Heart left ventricle (tissue), 16 donors: ENCODE measurements around the gene OR8K3. TPM values are rescaled to one million over a fixed set of nuclear protein-coding genes. Genes with fewer than 3 reads are reported as not detected.

Source experiments
- ATAC-seq, 4 donors: fragments of 200-7000 bp; cut with Tn5 transposase; one replicate each; pipeline ENCODE4 v1.9.1; 2020 to 2022; ENCODE audit warnings: moderate library complexity in 4 of 4, mild to moderate bottlenecking in 3 of 4, moderate number of reproducible peaks in 1 of 4
- DNase-seq, 5 donors: peaks; one replicate each; pipeline ENCODE4 v3.0.0-alpha.2; 2020
- H3K27ac ChIP-seq, 12 donors: fragments of 200-600 bp; sonication (generic) in 4 of 12; one replicate each; pipeline versions ENCODE4 v1.5.0 to v1.8.0; 2016 to 2022; ENCODE audit warnings: mild to moderate bottlenecking in 2 of 12
- H3K27me3 ChIP-seq, 9 donors: fragments of 200-600 bp; sonication (generic) in 2 of 9; one replicate each; pipeline versions ENCODE4 v1.5.1 to v1.8.0; 2016 to 2022; ENCODE audit warnings: mild to moderate bottlenecking in 3 of 9
- H3K36me3 ChIP-seq, 9 donors: fragments of 200-600 bp; sonication (generic) in 2 of 9; one replicate each; pipeline versions ENCODE4 v1.5.0 to v1.8.0; 2018 to 2022; ENCODE audit warnings: mild to moderate bottlenecking in 2 of 9
- H3K4me1 ChIP-seq, 12 donors: fragments of 200-600 bp; sonication (generic) in 4 of 12; one replicate each; pipeline versions ENCODE4 v1.5.0 to v1.8.0; 2016 to 2022; ENCODE audit warnings: mild to moderate bottlenecking in 3 of 12
- H3K4me3 ChIP-seq, 12 donors: fragments of 200-600 bp; sonication (generic) in 4 of 12; one replicate each; pipeline versions ENCODE4 v1.5.0 to v1.8.0; 2017 to 2022; ENCODE audit warnings: mild to moderate bottlenecking in 9 of 12, moderate library complexity in 4 of 12
- H3K9me3 ChIP-seq, 12 donors: fragments of 200-600 bp; sonication (generic) in 4 of 12; one replicate each; pipeline versions ENCODE4 v1.5.0 to v1.8.0; 2016 to 2022; ENCODE audit warnings: mild to moderate bottlenecking in 1 of 12
- POLR2A ChIP-seq, 2 donors: fragments of 450-650 bp; IDR thresholded peaks; one replicate each; pipeline ENCODE4 v1.6.1; 2017; ENCODE audit warnings: antibody characterized with exemption in 2 of 2, mild to moderate bottlenecking in 2 of 2, moderate library complexity in 2 of 2
- WGBS, 4 donors: extraction: QIAGEN DNeasy Blood & Tissue Kit in 2 of 4; methylation state at CpG; one replicate each; pipeline versions ENCODE4 v1.1.5 to v1.1.7; 2013 to 2018; 5-methylcytosine and 5-hydroxymethylcytosine counted together
- intact Hi-C, 10 donors: fragments of 100-400 bp; cut with DNase I; formaldehyde crosslinking; loops; one replicate each; pipeline versions ENCODE4 v1.11.1 to v1.14.2; 2022
- long read RNA-seq, 3 donors: library from polyadenylated mRNA; unstranded; transcript quantifications; one replicate each; pipeline ENCODE4 v2.0.0, GENCODE V29; 2020 to 2021
- polyA plus RNA-seq, 2 donors: library from polyadenylated mRNA; stranded (reverse); fragments of 200-250 nt; gene quantifications; one replicate each; pipeline ENCODE4 v1.2.3, GENCODE V29; 2013
- total RNA-seq, 9 donors: library from RNA; depleted of rRNA in 2 of 9; stranded (reverse); fragments of >200 nt in 2 of 9; fragmentation: NEBNext Ultra II Directional in 3 of 9; extraction: Animal tissue kit (Norgen Biotek cat#: 25700) in 3 of 9; gene quantifications; one replicate each; pipeline versions ENCODE4 v1.1.0 to v1.2.4, GENCODE V29; 2016 to 2023
- TF ChIP-seq, protein P1 (sequence below), 12 donors: fragments of 200-600 bp; sonication (generic) in 4 of 12; IDR thresholded peaks; one replicate each; pipeline versions ENCODE4 v1.5.0 to v1.8.0; 2018 to 2022; ENCODE audit warnings: antibody characterized with exemption in 12 of 12, mild to moderate bottlenecking in 5 of 12
- donor health status: ischemic (EF 13 %, LVEDD 7.1; RV severe dilation, severe dysfunction).
- donor health status: healthy with polysubstance abuse.
- donor health status: DM: no; HTN: yes; CAD: no.
- donor health status: DM: no; HTN: no; CAD: no.
- donor health status: ischemic (EF 25% LVEDD 6.9; RV normal size, moderate dysfunction).
- donor health status: ischemic (EF 25% LVEDD 5.7; RV mildly dilated, moderate dysfunction).
- donor health status: healthy.
- donor health status: DM: yes; HTN: yes; CAD: no.
- donor health status: ischemic (EF 35%, LVEDD 5.7; RV mildly dilated, moderate dysfunction).
- donor health status: nonischemic (EF 11% LVEDD 7.7; RV severe dilation, severe dysfunction).
- donor health status: DM: yes; HTN: yes; CAD: no.
- donor health status: PGD.
- donor health status: ischemic (EF 29% LVEDD 5.4; RV normal size, mild dysfunction).
- donor health status: nonischemic (EF 23%, LVEDD 6.1; RV moderate dilation, normal function).

Gene OR8K3
- not detected for total RNA-seq
- polyA plus RNA-seq: not detected
- long read RNA-seq, donor 1: 0 reads
- long read RNA-seq, donor 2: 0 reads
- long read RNA-seq, donor 3: 0 reads

DNA sequence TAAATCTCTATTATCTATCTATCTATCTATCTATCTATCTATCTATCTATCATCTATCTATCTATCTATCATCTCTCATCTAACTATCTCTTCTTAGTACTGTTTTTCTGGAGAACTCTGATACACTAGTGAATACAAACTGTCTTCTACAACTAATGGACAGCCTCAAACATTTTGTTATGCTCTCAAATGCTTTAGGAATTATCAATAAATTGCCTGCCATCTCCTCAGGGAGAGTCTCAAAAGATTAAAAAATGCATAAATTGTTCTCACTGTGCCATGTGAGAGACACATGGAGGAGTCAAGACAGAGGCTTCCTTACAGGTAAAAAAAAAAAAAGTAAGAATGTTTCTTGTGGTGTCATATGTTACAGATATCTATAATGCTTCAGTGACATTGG is at the start of gene OR8K3:
Gene OR8K3, plus strand, starts transcription at position 301 of the 400 bp plus-strand sequence. CDS start 3,163 bp downstream, outside the sequence.
- H3K4me1 ChIP-seq: no peaks in the 10 kb centered on the region
- DNase-seq (no peak), ATAC-seq (no peak)
- H3K27ac ChIP-seq: no peak within 1 kb of the TSS
- TF ChIP-seq, protein P1, sequence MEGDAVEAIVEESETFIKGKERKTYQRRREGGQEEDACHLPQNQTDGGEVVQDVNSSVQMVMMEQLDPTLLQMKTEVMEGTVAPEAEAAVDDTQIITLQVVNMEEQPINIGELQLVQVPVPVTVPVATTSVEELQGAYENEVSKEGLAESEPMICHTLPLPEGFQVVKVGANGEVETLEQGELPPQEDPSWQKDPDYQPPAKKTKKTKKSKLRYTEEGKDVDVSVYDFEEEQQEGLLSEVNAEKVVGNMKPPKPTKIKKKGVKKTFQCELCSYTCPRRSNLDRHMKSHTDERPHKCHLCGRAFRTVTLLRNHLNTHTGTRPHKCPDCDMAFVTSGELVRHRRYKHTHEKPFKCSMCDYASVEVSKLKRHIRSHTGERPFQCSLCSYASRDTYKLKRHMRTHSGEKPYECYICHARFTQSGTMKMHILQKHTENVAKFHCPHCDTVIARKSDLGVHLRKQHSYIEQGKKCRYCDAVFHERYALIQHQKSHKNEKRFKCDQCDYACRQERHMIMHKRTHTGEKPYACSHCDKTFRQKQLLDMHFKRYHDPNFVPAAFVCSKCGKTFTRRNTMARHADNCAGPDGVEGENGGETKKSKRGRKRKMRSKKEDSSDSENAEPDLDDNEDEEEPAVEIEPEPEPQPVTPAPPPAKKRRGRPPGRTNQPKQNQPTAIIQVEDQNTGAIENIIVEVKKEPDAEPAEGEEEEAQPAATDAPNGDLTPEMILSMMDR (IDR thresholded peaks at IDR 0.05): no peak
- no peak for TF ChIP-seq POLR2A (IDR thresholded peaks at IDR 0.05)
- no peaks in the 10 kb centered on the region for H3K9me3 ChIP-seq
- H3K27me3 ChIP-seq: no peaks in the 10 kb centered on the region
- intact Hi-C loops: no loop called here
- H3K4me3 ChIP-seq: no peak within 1 kb of the TSS
- no peaks in the 10 kb centered on the region for H3K36me3 ChIP-seq

DNA sequence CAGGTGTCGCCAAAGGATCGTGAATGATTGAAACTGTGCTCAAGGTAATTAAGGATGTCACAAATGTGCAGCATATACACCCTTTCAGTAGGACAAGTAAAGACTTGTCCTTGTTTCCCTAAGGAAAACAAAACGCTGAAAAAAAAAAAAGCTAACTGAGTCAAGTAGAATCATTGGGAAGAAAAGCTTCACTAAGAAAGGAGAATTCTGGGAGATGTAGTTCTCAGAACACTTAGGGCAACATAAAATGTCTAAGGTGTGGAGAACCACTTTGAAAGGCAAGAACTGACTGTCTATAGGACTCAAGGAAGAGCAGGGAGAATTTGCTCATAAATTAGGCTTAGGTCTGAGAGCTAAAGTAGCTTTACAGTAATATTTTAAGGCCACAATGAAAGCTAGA is 43.9 kb upstream of the OR8K3 start:
- Histone ChIP-seq H3K36me3 (no peaks in the 10 kb centered on the region), H3K27ac (no peak overlapping the region), H3K4me1 (no peaks in the 10 kb centered on the region), H3K9me3 (peaks cover 0 to 19% (median 0%) of the 10 kb centered on the region in 12 donors), H3K27me3 (no peaks in the 10 kb centered on the region), H3K4me3 (no peak overlapping the region)
- ATAC-seq: no peak
- intact Hi-C loops: no loop called here
- no peak for DNase-seq
- TF ChIP-seq, protein P1 (IDR thresholded peaks at IDR 0.05): no peak
- no peak for TF ChIP-seq POLR2A (IDR thresholded peaks at IDR 0.05)
- WGBS, 4 donors: 61 to 66% (median 66%) methylated on average over 3 of the region's 3 CpGs

DNA sequence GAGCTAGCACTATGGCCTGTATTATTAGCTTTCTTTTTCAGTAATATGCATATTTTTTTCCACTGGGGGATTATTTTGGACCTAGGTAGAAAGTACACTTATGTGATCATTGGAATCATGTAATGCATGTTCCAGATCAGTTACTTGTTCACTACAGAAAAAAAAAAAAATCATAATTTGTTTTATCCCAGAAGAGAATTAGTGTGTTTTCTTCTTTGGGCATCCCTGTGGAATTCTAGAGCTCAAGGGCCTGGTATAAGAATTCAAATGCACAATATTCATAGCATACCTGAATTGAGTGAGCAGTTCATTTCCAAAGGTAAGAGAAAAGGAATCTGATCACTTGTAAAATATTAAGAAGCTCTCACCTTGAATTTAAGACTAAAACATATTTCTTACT is 41.1 kb upstream of the OR8K3 start, which contains the start of gene OR5T1:
Gene OR5T1, plus strand, starts transcription at position 301 of the 400 bp plus-strand sequence. CDS start 1,485 bp downstream, outside the sequence.
- no peak for TF ChIP-seq POLR2A (IDR thresholded peaks at IDR 0.05)
- TF ChIP-seq, protein P1 (IDR thresholded peaks at IDR 0.05): no peak
- Histone ChIP-seq H3K4me3 (no peak within 1 kb of the TSS), H3K27ac (no peak within 1 kb of the TSS), H3K4me1 (no peaks in the 10 kb centered on the region), H3K27me3 (no peaks in the 10 kb centered on the region), H3K36me3 (no peaks in the 10 kb centered on the region), H3K9me3 (peaks cover 0 to 7% (median 0%) of the 10 kb centered on the region in 12 donors)
- intact Hi-C loops: no loop called here
- no peak for DNase-seq
- ATAC-seq: no peak

DNA sequence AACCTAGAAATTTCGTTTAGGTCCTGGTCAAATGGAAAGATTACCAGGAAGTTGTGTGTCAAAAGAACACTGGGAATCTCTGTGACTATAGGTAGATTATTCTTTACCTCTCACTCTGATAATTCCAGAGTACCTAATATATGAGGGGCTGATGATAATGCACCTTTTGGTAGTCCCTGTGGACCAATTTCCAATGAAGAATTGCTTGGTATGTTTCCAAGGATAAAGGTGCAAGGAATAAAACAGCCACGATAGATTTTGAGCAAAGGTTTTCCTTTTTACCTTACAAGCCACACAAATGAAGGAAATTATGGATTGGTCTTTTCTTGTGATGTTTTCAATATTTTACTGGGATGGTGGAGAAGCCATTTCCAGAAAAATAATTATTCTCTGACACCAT is 22.8 kb upstream of the OR8K3 start, which contains the start of gene OR8H1:
Gene OR8H1, minus strand, starts transcription at position 101 of the 400 bp plus-strand sequence. CDS start 1,192 bp downstream, outside the sequence.
- 55 to 61% (median 58%) methylated on average over 2 of the region's 2 CpGs for WGBS, 4 donors

More for the DNA sequence above, 22.8 kb upstream of the OR8K3 start, which contains the start of gene OR8H1:
- DNase-seq (no peak), ATAC-seq (no peak)
- H3K27ac ChIP-seq: no peak within 1 kb of the TSS
- H3K27me3 ChIP-seq: no peaks in the 10 kb centered on the region
- intact Hi-C loops: no loop called here
- H3K4me3 ChIP-seq: no peak within 1 kb of the TSS
- no peak for TF ChIP-seq POLR2A (IDR thresholded peaks at IDR 0.05)
- TF ChIP-seq, protein P1 (IDR thresholded peaks at IDR 0.05): no peak
- H3K4me1 ChIP-seq: no peaks in the 10 kb centered on the region
- H3K9me3 ChIP-seq: no peaks in the 10 kb centered on the region
- H3K36me3 ChIP-seq: no peaks in the 10 kb centered on the region
